H1 (cell line): ENCODE results near the gene MCAT. TPM values are rescaled to one million over a fixed set of nuclear protein-coding genes. Genes with fewer than 3 reads are reported as not detected.

Source experiments
- CTCF ChIA-PET: fragments of 300-600 bp; sonication (Branson Sonifier 250); formaldehyde crosslinking; loops from one replicate; lab custom pipeline; 2021; ENCODE audit not compliant: partially characterized antibody; lab: Charles Lee
- POLR2A ChIA-PET: fragments of 300-600 bp; sonication (Branson Sonifier 250); formaldehyde crosslinking; loops from one replicate; lab custom pipeline; 2021; ENCODE audit warnings: inconsistent platforms; ENCODE audit not compliant: partially characterized antibody; lab: Charles Lee
- DNase-seq, 2 experiments: peaks; one replicate each; pipeline versions ENCODE4 v3.0.0 to v3.0.0-alpha.2; 2010 to 2022; ENCODE audit warnings: low spot score in 2 of 2, low read depth in 1 of 2, mixed read lengths in 1 of 2
- FAIRE-seq: peaks from 2 replicates; lab custom pipeline; 2011; peaks lifted over from hg19 to GRCh38; lab: Jason Lieb, UNC
- H2AFZ ChIP-seq: 2 replicates; pipeline ENCODE4 v1.8.1; 2012; ENCODE audit warnings: low read length, inconsistent platforms
- H2AK5ac ChIP-seq: 2 replicates; pipeline ENCODE4 v1.6.1; 2013; ENCODE audit warnings: low read depth, low read length
- H2BK120ac ChIP-seq: replicated peaks from 2 replicates; pipeline ENCODE3; 2013; ENCODE audit warnings: low read depth, low read length, inconsistent platforms
- H2BK12ac ChIP-seq: 2 replicates; pipeline ENCODE4 v1.6.1; 2013; ENCODE audit warnings: low read depth, low read length
- H2BK15ac ChIP-seq: 2 replicates; pipeline ENCODE4 v1.6.1; 2013; ENCODE audit warnings: low read length
- H2BK20ac ChIP-seq: 2 replicates; pipeline ENCODE4 v1.6.1; 2013; ENCODE audit warnings: low read length
- H2BK5ac ChIP-seq: 2 replicates; pipeline ENCODE4 v1.6.1; 2013; ENCODE audit warnings: low read depth, low read length
- H3K14ac ChIP-seq: 2 replicates; pipeline ENCODE4 v1.6.1; 2013; ENCODE audit warnings: inconsistent platforms; ENCODE audit not compliant: insufficient read length
- H3K18ac ChIP-seq: 2 replicates; pipeline ENCODE4 v1.6.1; 2013; ENCODE audit warnings: low read length; ENCODE audit errors: extremely low read depth
- H3K23ac ChIP-seq: 2 replicates; pipeline ENCODE4 v1.6.1; 2013; ENCODE audit warnings: inconsistent platforms; ENCODE audit not compliant: insufficient read length
- H3K23me2 ChIP-seq: 2 replicates; pipeline ENCODE4 v1.6.1; 2013; ENCODE audit warnings: low read depth, low read length
- H3K27ac ChIP-seq: 2 replicates; pipeline ENCODE4 v1.6.1; 2011; ENCODE audit warnings: low read depth, low read length, inconsistent platforms
- H3K27me3 ChIP-seq, 4 experiments: replicated peaks in 1 of 4; 1 replicate in 1 of 4; 2 replicates in 3 of 4; pipeline versions ENCODE4 v1.6.1 to v1.8.1; 2011 to 2013; ENCODE audit warnings: low read length in 3 of 4, mild to moderate bottlenecking in 3 of 4, inconsistent platforms in 2 of 4, mixed read lengths in 2 of 4, moderate library complexity in 1 of 4; ENCODE audit not compliant: control insufficient read depth in 3 of 4, insufficient read depth in 3 of 4; ENCODE audit errors: extremely low read depth in 1 of 4
- H3K36me3 ChIP-seq, 4 experiments: 2 replicates each; pipeline versions ENCODE4 v1.6.1 to v1.8.1; 2011 to 2013; ENCODE audit warnings: mild to moderate bottlenecking in 4 of 4, low read length in 3 of 4, moderate library complexity in 2 of 4, control low read depth in 1 of 4, inconsistent platforms in 1 of 4; ENCODE audit not compliant: insufficient read depth in 4 of 4, control insufficient read depth in 2 of 4
- H3K4ac ChIP-seq: replicated peaks from 2 replicates; pipeline ENCODE3; 2013; ENCODE audit warnings: low read length, low read depth, mixed read lengths, inconsistent platforms; ENCODE audit not compliant: insufficient read length
- H3K4me1 ChIP-seq, 4 experiments: replicated peaks in 1 of 4; 1 replicate in 1 of 4; 2 replicates in 3 of 4; pipeline versions ENCODE4 v1.6.1 to v1.8.1; 2011 to 2013; ENCODE audit warnings: low read length in 3 of 4, inconsistent platforms in 2 of 4, mixed read lengths in 1 of 4; ENCODE audit not compliant: insufficient read depth in 4 of 4, control insufficient read depth in 3 of 4
- H3K4me2 ChIP-seq, 2 experiments: 2 replicates each; pipeline versions ENCODE4 v1.6.1 to v1.8.1; 2011 to 2013; ENCODE audit warnings: low read depth in 2 of 2, low read length in 2 of 2, control low read depth in 1 of 2, inconsistent platforms in 1 of 2, mild to moderate bottlenecking in 1 of 2; ENCODE audit not compliant: insufficient read depth in 1 of 2
- H3K4me3 ChIP-seq, 4 experiments: fragments of 200-600, 300-600 bp in 1 of 4; sonication (generic), shearing (Covaris generic), sonication (Bioruptor Twin) in 1 of 4; 2 replicates each; pipeline versions ENCODE4 v1.5.1 to v1.8.1; 2011 to 2016; ENCODE audit warnings: low read length in 4 of 4, low read depth in 3 of 4, control low read depth in 2 of 4, inconsistent platforms in 2 of 4, mild to moderate bottlenecking in 2 of 4, mixed read lengths in 1 of 4, moderate library complexity in 1 of 4; ENCODE audit not compliant: insufficient read depth in 2 of 4; ENCODE audit errors: extremely low read depth in 1 of 4
- H3K56ac ChIP-seq: replicated peaks from 2 replicates; pipeline ENCODE3; 2013; ENCODE audit warnings: low read depth, mild to moderate bottlenecking, mixed read lengths, low read length, inconsistent platforms; ENCODE audit not compliant: insufficient read length
- H3K79me1 ChIP-seq: 2 replicates; pipeline ENCODE4 v1.6.1; 2013; ENCODE audit warnings: low read depth, low read length, control low read depth
- H3K79me2 ChIP-seq, 2 experiments: 2 replicates each; pipeline versions ENCODE4 v1.6.1 to v1.8.1; 2012 to 2013; ENCODE audit warnings: low read length in 2 of 2, mild to moderate bottlenecking in 2 of 2, inconsistent platforms in 1 of 2; ENCODE audit not compliant: insufficient read depth in 2 of 2, control insufficient read depth in 1 of 2
- H3K9ac ChIP-seq, 4 experiments: replicated peaks in 1 of 4; 1 replicate in 1 of 4; 2 replicates in 3 of 4; pipeline versions ENCODE4 v1.6.1 to v1.8.1; 2011 to 2013; ENCODE audit warnings: low read depth in 3 of 4, low read length in 3 of 4, control low read depth in 2 of 4, mild to moderate bottlenecking in 2 of 4, moderate library complexity in 2 of 4, inconsistent platforms in 1 of 4; ENCODE audit errors: extremely low read depth in 1 of 4
- H3K9me3 ChIP-seq, 2 experiments: 2 replicates each; pipeline versions ENCODE4 v1.6.1 to v1.8.1; 2012 to 2013; ENCODE audit warnings: mild to moderate bottlenecking in 2 of 2, moderate library complexity in 2 of 2, control low read depth in 1 of 2, inconsistent platforms in 1 of 2, low read depth in 1 of 2, low read length in 1 of 2, mixed read lengths in 1 of 2; ENCODE audit not compliant: insufficient read depth in 2 of 2
- H4K20me1 ChIP-seq, 2 experiments: replicated peaks in 1 of 2; 2 replicates each; pipeline versions ENCODE3 to v1.8.1; 2011 to 2013; ENCODE audit warnings: inconsistent platforms in 2 of 2, low read length in 2 of 2, mild to moderate bottlenecking in 1 of 2; ENCODE audit not compliant: insufficient read depth in 2 of 2, control insufficient read depth in 1 of 2
- H4K5ac ChIP-seq: 2 replicates; pipeline ENCODE4 v1.6.1; 2013; ENCODE audit warnings: low read length, low read depth, mixed read lengths, inconsistent platforms; ENCODE audit not compliant: insufficient read length
- H4K8ac ChIP-seq: 2 replicates; pipeline ENCODE4 v1.8.0; 2013; ENCODE audit warnings: mild to moderate bottlenecking, moderate library complexity, low read length, inconsistent platforms; ENCODE audit not compliant: insufficient read depth; ENCODE audit errors: extremely low read depth
- H4K91ac ChIP-seq: replicated peaks from 2 replicates; pipeline ENCODE3; 2013; ENCODE audit warnings: low read length, mixed read lengths, inconsistent platforms; ENCODE audit not compliant: insufficient read length
- ATF3 ChIP-seq: IDR thresholded peaks from 2 replicates; pipeline ENCODE4 v1.6.1; 2011; ENCODE audit warnings: low read depth, mild to moderate bottlenecking, low read length; ENCODE audit not compliant: insufficient read depth
- NANOG ChIP-seq: IDR thresholded peaks from 2 replicates; pipeline ENCODE4 v1.6.1; 2011; ENCODE audit warnings: low read length, low read depth, mild to moderate bottlenecking, inconsistent platforms; ENCODE audit not compliant: insufficient read depth, poor library complexity, severe bottlenecking
- SP1 ChIP-seq: IDR thresholded peaks from 2 replicates; pipeline ENCODE4 v1.6.1; 2011; ENCODE audit warnings: low read depth, low read length
- ZNF274 ChIP-seq: IDR thresholded peaks from 2 replicates; pipeline ENCODE4 v1.7.0; 2012; ENCODE audit warnings: low read length, borderline replicate concordance; ENCODE audit errors: extremely low read depth
- WGBS, 2 experiments: shearing (Covaris generic) in 1 of 2; methylation state at CpG; one replicate each; pipeline versions ENCODE4 v1.1.6 to v1.1.7; 2013 to 2015; ENCODE audit warnings: low lambda C conversion rate in 2 of 2, mixed read lengths in 2 of 2, inconsistent platforms in 1 of 2, low coverage in 1 of 2, missing lambda C conversion rate in 1 of 2; ENCODE audit not compliant: insufficient replicate concordance in 2 of 2, insufficient coverage in 1 of 2, insufficient read length in 1 of 2; ENCODE audit errors: extremely low coverage in 1 of 2, missing lambda C conversion rate in 1 of 2; 5-methylcytosine and 5-hydroxymethylcytosine counted together
- polyA plus RNA-seq, 7 experiments: library from polyadenylated mRNA; depleted of rRNA in 3 of 7; stranded (reverse) in 5 of 7; unstranded in 2 of 7; fragments of >200 nt in 5 of 7; fragments of 200-250 nt in 2 of 7; gene quantifications; 1 replicate in 5 of 7; 2 replicates in 1 of 7; 4 replicates in 1 of 7; pipeline versions ENCODE4 v1.2.1 to v1.2.3, GENCODE V29; 2011 to 2013; ENCODE audit warnings: missing spikeins in 2 of 7, mixed read lengths in 2 of 7
- total RNA-seq: library from RNA; stranded (reverse); fragmentation: NEBNext Ultra II Directional; extraction: Animal tissue kit (Norgen Biotek cat#: 25700); gene quantifications from 2 replicates; pipeline ENCODE4 v1.2.1, GENCODE V29; 2021
- TF ChIP-seq, protein P1 (sequence below): IDR thresholded peaks from 2 replicates; pipeline ENCODE4 v1.6.1; 2012; ENCODE audit warnings: low read length, inconsistent platforms

The MCAT gene
- total and polyA plus RNA-seq, 2 of the 8 experiments (the other 6 are each of a cell fraction or from before 2014, with no cell fraction given), result 15.8 to 17.4 TPM

DNA sequence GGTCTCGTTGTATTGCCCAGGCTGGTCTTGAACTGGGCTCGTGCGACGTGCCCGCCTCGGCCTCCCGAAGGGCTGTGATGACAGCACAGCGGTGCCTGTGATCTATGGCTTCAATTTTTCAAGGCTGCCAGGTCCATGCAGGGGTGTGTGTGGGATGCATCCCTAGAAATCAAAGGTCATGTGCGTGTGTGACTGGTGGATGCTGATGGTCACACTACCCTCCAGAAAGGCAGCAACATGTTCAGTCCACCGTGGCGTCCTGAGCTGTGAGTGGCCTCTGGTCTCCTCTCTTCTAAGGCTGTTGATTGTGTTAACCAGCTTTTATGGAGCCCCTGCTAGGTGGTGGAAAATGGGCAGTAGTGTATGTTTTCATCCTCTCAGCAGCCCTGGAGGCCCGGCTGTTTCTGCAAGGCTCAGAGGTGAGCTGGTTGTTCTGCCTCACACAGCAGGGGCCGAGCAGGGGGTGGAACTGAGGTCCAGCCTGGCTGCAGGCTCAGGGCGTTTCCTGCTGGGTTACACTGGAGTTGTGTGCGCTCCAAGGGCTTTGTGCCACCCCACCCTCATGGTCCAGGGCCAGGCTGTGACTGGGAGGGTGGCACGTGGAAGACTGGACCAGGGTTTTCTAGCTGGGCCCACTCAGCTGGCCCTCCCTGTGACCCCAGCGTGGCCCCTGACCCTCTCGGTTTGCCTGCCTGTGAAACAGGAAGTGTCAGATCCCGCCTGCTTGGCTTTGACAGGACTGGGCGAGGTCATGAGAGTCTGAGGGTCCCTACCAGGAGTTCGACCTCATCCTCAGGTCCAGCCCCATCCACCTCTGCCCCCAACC, 25.0 kb downstream of the MCAT start:
- no peak overlapping the region for H3K18ac ChIP-seq
- 86% methylated on average over 21 of the region's 21 CpGs; no CpG with 5 or more reads in 1 of the 2 experiments for WGBS, 2 experiments
- POLR2A ChIA-PET, result interaction anchor here (0.6 to 1.0 kb wide), 2 partner anchors 9 to 87 kb away, joined by 3 to 4 read pairs; no protein-coding TSS in a partner anchor

More for the DNA sequence above, 25.0 kb downstream of the MCAT start:
- no peak overlapping the region for H3K23ac ChIP-seq
- no peak overlapping the region for H2BK5ac ChIP-seq
- H2BK120ac ChIP-seq, result no peak overlapping the region
- TF ChIP-seq ZNF274 (no peak), SP1 (no peak), ATF3 (no peak), NANOG (no peak)
- TF ChIP-seq, protein P1, sequence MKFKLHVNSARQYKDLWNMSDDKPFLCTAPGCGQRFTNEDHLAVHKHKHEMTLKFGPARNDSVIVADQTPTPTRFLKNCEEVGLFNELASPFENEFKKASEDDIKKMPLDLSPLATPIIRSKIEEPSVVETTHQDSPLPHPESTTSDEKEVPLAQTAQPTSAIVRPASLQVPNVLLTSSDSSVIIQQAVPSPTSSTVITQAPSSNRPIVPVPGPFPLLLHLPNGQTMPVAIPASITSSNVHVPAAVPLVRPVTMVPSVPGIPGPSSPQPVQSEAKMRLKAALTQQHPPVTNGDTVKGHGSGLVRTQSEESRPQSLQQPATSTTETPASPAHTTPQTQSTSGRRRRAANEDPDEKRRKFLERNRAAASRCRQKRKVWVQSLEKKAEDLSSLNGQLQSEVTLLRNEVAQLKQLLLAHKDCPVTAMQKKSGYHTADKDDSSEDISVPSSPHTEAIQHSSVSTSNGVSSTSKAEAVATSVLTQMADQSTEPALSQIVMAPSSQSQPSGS, result no peak
- H2BK20ac ChIP-seq, result no peak overlapping the region
- no peaks in the 10 kb centered on the region for H3K9me3 ChIP-seq
- no peak overlapping the region for H2BK15ac ChIP-seq
- H3K23me2 ChIP-seq, result no peaks in the 10 kb centered on the region
- CTCF ChIA-PET, result interaction anchor here (0.6 to 0.9 kb wide), 3 partner anchors 11 to 76 kb away, joined by 3 read pairs; no protein-coding TSS in a partner anchor
- H3K4ac ChIP-seq, result no peak overlapping the region
- no peak overlapping the region for H4K5ac ChIP-seq
- H2BK12ac ChIP-seq, result 0 out of 2 replicates have a peak overlapping the region, but pooled peaks have one; percentile 3
- H3K27ac ChIP-seq, result no peak overlapping the region
- H3K56ac ChIP-seq, result no peak overlapping the region
- FAIRE-seq (no peak), DNase-seq (no peak)
- H4K91ac ChIP-seq, result no peak overlapping the region
- no peak overlapping the region for H3K4me3 ChIP-seq
- H3K79me1 ChIP-seq, result no peaks in the 10 kb centered on the region; the same call in 1 of the 2 replicates
- H3K9ac ChIP-seq, result no peak overlapping the region; a peak in 1 of 7 replicates
- H3K14ac ChIP-seq, result no peak overlapping the region
- peaks cover 0 to 5% (median under 1%) of the 10 kb centered on the region in 4 experiments; a peak in 3 of 7 replicates for H3K27me3 ChIP-seq
- no peak overlapping the region; the same call in 1 of the 2 replicates for H4K8ac ChIP-seq
- no peak overlapping the region for H2AK5ac ChIP-seq
- no peaks in the 10 kb centered on the region for H3K36me3 ChIP-seq
- H3K79me2 ChIP-seq, result no peaks in the 10 kb centered on the region
- H3K4me2 ChIP-seq, result no peak overlapping the region; a peak in 1 of 4 replicates
- no peak overlapping the region for H2AFZ ChIP-seq
- H4K20me1 ChIP-seq, result peaks cover 3 to 5% of the 10 kb centered on the region in 2 experiments
- peaks cover 0 to 10% (median 3%) of the 10 kb centered on the region in 4 experiments; a peak in 4 of 7 replicates for H3K4me1 ChIP-seq
